ENCODE data around the gene R3HDM2. TPM values are rescaled to one million over a fixed set of nuclear protein-coding genes. Genes with fewer than 3 reads are reported as not detected.
"Not testable (repeated sequence)": the region's sequence is repeated elsewhere in the genome, so short reads cannot be mapped to it uniquely, and the experiment has no call there.

The R3HDM2 gene
- total and polyA plus RNA-seq, 4 experiments from 2014 or later, result 3.9 to 132 (median 71.5) TPM

DNA sequence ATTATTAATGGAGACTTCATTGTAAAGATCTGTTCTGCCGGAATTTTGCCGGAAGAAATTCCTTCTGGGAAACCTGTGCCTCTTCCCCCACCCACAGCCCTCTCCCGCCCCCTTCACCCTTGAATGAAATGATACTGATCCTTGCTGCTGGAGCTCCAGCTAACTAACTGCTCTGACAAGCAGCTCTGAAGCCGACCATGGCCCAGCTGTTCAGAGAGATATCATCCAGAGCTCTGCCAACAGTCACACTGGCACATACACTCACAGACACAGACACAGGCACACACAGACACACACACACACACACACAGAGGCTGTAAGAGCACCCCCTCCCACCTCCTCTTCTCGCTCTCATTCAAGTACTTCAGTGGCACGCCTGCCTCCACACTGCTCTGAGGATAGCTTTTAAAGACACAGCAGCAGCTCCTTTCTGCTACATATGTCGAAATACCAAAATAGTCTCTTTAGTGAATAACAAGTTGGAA, 88.6 kb downstream of the R3HDM2 start:
- H3K27ac Mint-ChIP-seq, result peak overlapping the region in 3 of 7 donors; percentile 24 to 57 (median 51)
- intact Hi-C loops (cut with micrococcal nuclease), result no loop called here

DNA sequence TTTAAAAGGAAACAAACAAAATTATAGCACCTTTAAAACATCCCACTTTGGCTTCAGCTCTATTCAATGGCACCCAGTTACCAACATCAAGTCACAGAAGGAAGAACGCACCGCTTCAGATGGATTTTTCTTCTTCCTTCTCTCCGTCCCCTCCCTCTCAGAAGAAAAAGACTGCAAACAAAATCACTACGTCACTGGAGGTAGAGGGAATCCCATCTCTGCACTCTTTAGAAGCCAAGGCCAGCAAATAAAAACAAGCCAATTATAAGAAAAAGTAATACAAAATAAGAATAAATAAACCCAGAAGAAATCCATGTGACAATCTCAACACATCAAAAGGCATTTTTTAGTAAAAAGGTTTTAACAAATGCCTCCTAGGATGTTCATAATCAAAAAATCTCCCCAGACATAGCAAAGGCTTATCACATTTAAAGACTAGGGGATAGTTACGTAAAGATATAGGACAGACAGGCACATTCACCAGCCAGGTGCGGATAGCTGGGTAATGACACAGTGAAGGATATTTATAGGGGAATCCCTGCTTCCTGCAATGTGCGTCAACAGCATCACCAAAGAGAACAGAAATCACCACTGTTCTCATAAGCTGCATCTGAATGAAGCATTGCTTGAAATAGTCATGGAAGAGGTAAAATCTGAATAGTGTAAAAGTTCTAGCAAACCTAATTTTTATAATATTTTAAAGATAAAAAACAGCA, 89.4 kb downstream of the R3HDM2 start:
- no peaks in the 10 kb centered on the region for H3K9me3 ChIP-seq (ENCODE audit: control insufficient read depth in 1 of 2, low read length in 2 of 2)
- no peak overlapping the region for H3K27ac Mint-ChIP-seq
- no peak overlapping the region for H3K27ac ChIP-seq (ENCODE audit: low read depth, low read length)
- no peaks in the 10 kb centered on the region for H3K4me1 ChIP-seq (ENCODE audit: insufficient read depth, low read length)
- POLR2A ChIA-PET (ENCODE audit: partially characterized antibody), result interaction anchor here (1.9 kb wide), 1 partner anchor 15 kb away, joined by 4 read pairs; no protein-coding TSS in a partner anchor
- no peaks in the 10 kb centered on the region for H3K27me3 ChIP-seq (ENCODE audit: insufficient read depth, low read length)
- H3K4me1 Mint-ChIP-seq, result peaks cover 5 to 21% (median 11%) of the 10 kb centered on the region in 4 donors
- no peaks in the 10 kb centered on the region for H3K36me3 ChIP-seq (ENCODE audit: insufficient read depth, low read length)
- no peak overlapping the region for H3K4me3 Mint-ChIP-seq
- H3K36me3 Mint-ChIP-seq, result peaks cover 37 to 46% of the 10 kb centered on the region in 2 donors
- H3K27me3 Mint-ChIP-seq, result no peaks in the 10 kb centered on the region
- intact Hi-C loops (cut with micrococcal nuclease), result no loop called here
- CTCF ChIA-PET (ENCODE audit: partially characterized antibody), result interaction anchor here (1.4 to 1.7 kb wide), 2 partner anchors 15 to 30 kb away, joined by 3 to 5 read pairs; no protein-coding TSS in a partner anchor
- no peak for DNase-seq
- no peak overlapping the region for H3K4me3 ChIP-seq (ENCODE audit: low read length in 2 of 2)
- peaks cover 0 to 2% (median 0%) of the 10 kb centered on the region in 8 donors for H3K9me3 Mint-ChIP-seq

More for the DNA sequence above, 88.6 kb downstream of the R3HDM2 start:
- Histone ChIP-seq H3K36me3 (ENCODE audit: insufficient read depth, low read length) (no peaks in the 10 kb centered on the region), H3K4me1 (ENCODE audit: insufficient read depth, low read length) (no peaks in the 10 kb centered on the region), H3K4me3 (ENCODE audit: low read length in 2 of 2) (no peak overlapping the region), H3K9me3 (ENCODE audit: control insufficient read depth in 1 of 2, low read length in 2 of 2) (no peaks in the 10 kb centered on the region), H3K27ac (ENCODE audit: low read depth, low read length) (no peak overlapping the region), H3K27me3 (ENCODE audit: insufficient read depth, low read length) (no peaks in the 10 kb centered on the region)
- H3K27me3 Mint-ChIP-seq, result no peaks in the 10 kb centered on the region
- peaks cover 34 to 46% of the 10 kb centered on the region in 2 donors for H3K36me3 Mint-ChIP-seq
- POLR2A ChIA-PET (ENCODE audit: partially characterized antibody), result interaction anchor here (0.7 to 1.9 kb wide), 2 partner anchors 16 to 192 kb away, joined by 3 to 4 read pairs; no protein-coding TSS in a partner anchor
- CTCF ChIA-PET (ENCODE audit: partially characterized antibody), result interaction anchor here (1.4 to 1.7 kb wide), 2 partner anchors 16 to 31 kb away, joined by 3 to 5 read pairs; no protein-coding TSS in a partner anchor
- H3K9me3 Mint-ChIP-seq, result peaks cover 0 to 2% (median 0%) of the 10 kb centered on the region in 8 donors
- no peak for DNase-seq
- H3K4me3 Mint-ChIP-seq, result no peak overlapping the region
- H3K4me1 Mint-ChIP-seq, result peaks cover 6 to 21% (median 11%) of the 10 kb centered on the region in 4 donors

DNA sequence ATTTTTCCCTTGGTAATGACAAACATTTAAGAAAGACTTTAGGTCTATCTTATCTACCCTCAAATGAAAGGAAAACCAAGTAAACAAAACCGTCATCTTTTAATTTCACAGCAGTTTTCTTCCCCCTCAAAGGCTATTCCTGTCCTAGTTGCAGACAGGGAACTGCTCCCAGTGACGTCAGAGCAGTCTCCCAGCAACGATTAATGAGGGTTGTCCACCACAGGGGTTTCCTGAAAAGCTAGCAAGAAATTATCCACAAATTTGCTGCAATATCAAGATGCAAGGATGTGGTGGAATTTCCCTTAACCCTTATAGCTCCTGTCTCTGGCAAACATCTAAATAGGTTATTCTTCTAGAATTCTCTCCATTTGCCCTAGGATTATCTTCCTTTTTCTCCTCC, 90.7 kb downstream of the R3HDM2 start:
- Histone ChIP-seq H3K9me3 (ENCODE audit: control insufficient read depth in 1 of 2, low read length in 2 of 2) (no peaks in the 10 kb centered on the region), H3K36me3 (ENCODE audit: insufficient read depth, low read length) (no peaks in the 10 kb centered on the region), H3K27ac (ENCODE audit: low read depth, low read length) (no peak overlapping the region), H3K4me3 (ENCODE audit: low read length in 2 of 2) (no peak overlapping the region), H3K4me1 (ENCODE audit: insufficient read depth, low read length) (no peaks in the 10 kb centered on the region), H3K27me3 (ENCODE audit: insufficient read depth, low read length) (no peaks in the 10 kb centered on the region)
- ChIA-PET CTCF (ENCODE audit: partially characterized antibody) (interaction anchor here (1.0 to 1.1 kb wide), 2 partner anchors 32 to 126 kb away, joined by 3 read pairs; no protein-coding TSS in a partner anchor), POLR2A (ENCODE audit: partially characterized antibody) (no interaction called here)
- peak overlapping the region in 2 of 7 donors; percentile 60 to 79 for H3K27ac Mint-ChIP-seq
- H3K4me3 Mint-ChIP-seq, result no peak overlapping the region
- H3K4me1 Mint-ChIP-seq, result peaks cover 4 to 17% (median 11%) of the 10 kb centered on the region in 4 donors
- no peak for DNase-seq
- intact Hi-C loops (cut with micrococcal nuclease), result no loop called here
- H3K27me3 Mint-ChIP-seq, result no peaks in the 10 kb centered on the region
- H3K9me3 Mint-ChIP-seq, result peaks cover 0 to 2% (median 0%) of the 10 kb centered on the region in 8 donors
- peaks cover 39 to 44% of the 10 kb centered on the region in 2 donors for H3K36me3 Mint-ChIP-seq

DNA sequence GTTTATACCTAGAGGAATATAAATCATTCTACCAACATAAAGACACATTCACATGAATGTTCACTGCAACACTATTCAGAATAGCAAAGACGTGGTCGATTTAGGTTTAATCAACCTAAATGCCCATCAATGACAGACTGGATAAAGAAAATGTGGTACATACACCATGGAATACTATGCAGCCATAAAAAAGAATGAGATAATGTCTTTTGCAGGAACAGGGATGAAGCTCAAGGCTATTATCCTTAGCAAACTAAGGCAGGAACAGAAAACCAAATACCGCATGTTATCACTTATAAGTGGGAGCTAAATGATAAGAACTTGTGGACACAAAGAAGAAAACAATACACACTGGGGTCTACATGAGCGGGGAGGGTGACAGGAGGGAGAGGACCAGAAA, 94.5 kb downstream of the R3HDM2 start:
- CTCF ChIA-PET (ENCODE audit: partially characterized antibody), result interaction anchor here (0.6 to 1.2 kb wide), 2 partner anchors 29 to 1487 kb away, joined by 3 read pairs; no protein-coding TSS in a partner anchor
- H3K4me1 ChIP-seq (ENCODE audit: insufficient read depth, low read length); H3K27me3 ChIP-seq (ENCODE audit: insufficient read depth, low read length); DNase-seq; H3K27ac Mint-ChIP-seq; H3K27me3 Mint-ChIP-seq; H3K4me3 ChIP-seq (ENCODE audit: low read length in 2 of 2); POLR2A ChIA-PET (ENCODE audit: partially characterized antibody); intact Hi-C loops (cut with micrococcal nuclease); H3K4me3 Mint-ChIP-seq; H3K27ac ChIP-seq (ENCODE audit: low read depth, low read length); H3K4me1 Mint-ChIP-seq; H3K36me3 ChIP-seq (ENCODE audit: insufficient read depth, low read length); H3K9me3 Mint-ChIP-seq; H3K9me3 ChIP-seq (ENCODE audit: control insufficient read depth in 1 of 2, low read length in 2 of 2): not testable (repeated sequence)
- H3K36me3 Mint-ChIP-seq, result peaks cover 29 to 30% of the 10 kb centered on the region in 2 donors

DNA sequence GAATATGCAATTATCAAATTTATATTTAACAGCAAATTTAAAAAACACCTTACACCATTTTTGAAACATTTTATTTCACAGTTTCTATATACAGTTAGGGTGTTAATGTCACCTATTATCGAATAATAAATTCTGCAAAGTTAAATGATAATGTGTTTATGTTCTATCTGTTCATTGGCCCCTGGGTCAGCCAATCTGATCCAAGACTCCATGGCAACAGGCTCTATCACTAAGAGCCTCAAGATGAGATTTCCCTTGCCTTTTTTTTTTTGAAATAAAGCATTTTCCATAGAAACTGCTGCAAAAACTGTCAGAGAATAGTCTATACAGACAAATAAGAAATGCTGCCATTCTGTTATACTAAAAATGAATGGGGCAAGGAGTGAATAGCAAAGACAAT, 96.6 kb downstream of the R3HDM2 start:
- CTCF ChIA-PET (ENCODE audit: partially characterized antibody), result interaction anchor here (1.5 kb wide), 1 partner anchor 19 kb away, joined by 4 read pairs; no protein-coding TSS in a partner anchor
- Histone ChIP-seq H3K4me3 (ENCODE audit: low read length in 2 of 2) (no peak overlapping the region), H3K27ac (ENCODE audit: low read depth, low read length) (no peak overlapping the region), H3K36me3 (ENCODE audit: insufficient read depth, low read length) (no peaks in the 10 kb centered on the region), H3K27me3 (ENCODE audit: insufficient read depth, low read length) (no peaks in the 10 kb centered on the region), H3K9me3 (ENCODE audit: control insufficient read depth in 1 of 2, low read length in 2 of 2) (no peaks in the 10 kb centered on the region), H3K4me1 (ENCODE audit: insufficient read depth, low read length) (no peaks in the 10 kb centered on the region)
- peaks cover 0 to 2% (median 0%) of the 10 kb centered on the region in 8 donors for H3K9me3 Mint-ChIP-seq
- H3K36me3 Mint-ChIP-seq, result peaks cover 29 to 32% of the 10 kb centered on the region in 2 donors
- H3K4me3 Mint-ChIP-seq, result no peak overlapping the region
- H3K27me3 Mint-ChIP-seq, result no peaks in the 10 kb centered on the region
- no peak for DNase-seq
- H3K4me1 Mint-ChIP-seq, result peaks cover 0 to 8% (median 6%) of the 10 kb centered on the region in 4 donors
- intact Hi-C loops (cut with micrococcal nuclease), result no loop called here
- H3K27ac Mint-ChIP-seq, result no peak overlapping the region
- POLR2A ChIA-PET (ENCODE audit: partially characterized antibody), result no interaction called here

DNA sequence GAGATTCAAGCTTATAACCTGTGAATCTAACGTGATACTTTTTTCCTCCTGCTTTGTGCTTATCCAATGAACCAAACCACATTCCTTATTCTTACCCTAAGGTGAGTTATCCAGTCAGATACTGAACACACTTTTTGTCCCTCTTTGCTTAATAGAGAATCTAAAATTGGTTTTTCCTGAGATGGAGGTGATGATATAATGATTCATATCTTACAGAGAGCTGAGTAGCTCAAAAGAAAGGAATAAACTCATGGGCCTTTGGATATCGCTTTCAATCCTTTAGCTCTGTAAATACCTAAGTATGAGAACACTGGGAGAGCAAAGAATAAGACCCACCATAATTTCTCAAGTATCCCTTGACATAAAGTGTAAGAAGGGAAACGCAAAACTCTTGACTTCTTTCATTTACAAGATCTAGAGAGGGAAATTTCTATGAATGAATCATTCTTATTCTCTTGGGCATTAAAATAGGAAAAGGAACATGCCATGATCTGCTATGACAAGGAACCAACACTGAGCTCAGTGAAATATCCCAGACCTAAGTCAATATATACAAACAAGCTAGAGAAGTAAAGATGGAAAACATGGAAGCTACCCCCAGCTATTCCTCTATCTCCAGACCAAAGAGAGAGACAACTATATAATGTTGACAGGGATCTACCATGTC, 98.1 kb downstream of the R3HDM2 start:
- H3K9me3 Mint-ChIP-seq, result peaks cover 0 to 2% (median 0%) of the 10 kb centered on the region in 8 donors
- CTCF ChIA-PET (ENCODE audit: partially characterized antibody), result interaction anchor here (0.7 to 1.0 kb wide), 4 partner anchors 12 to 381 kb away, joined by 3 read pairs; no protein-coding TSS in a partner anchor
- H3K27ac ChIP-seq (ENCODE audit: low read depth, low read length), result no peak overlapping the region

DNA sequence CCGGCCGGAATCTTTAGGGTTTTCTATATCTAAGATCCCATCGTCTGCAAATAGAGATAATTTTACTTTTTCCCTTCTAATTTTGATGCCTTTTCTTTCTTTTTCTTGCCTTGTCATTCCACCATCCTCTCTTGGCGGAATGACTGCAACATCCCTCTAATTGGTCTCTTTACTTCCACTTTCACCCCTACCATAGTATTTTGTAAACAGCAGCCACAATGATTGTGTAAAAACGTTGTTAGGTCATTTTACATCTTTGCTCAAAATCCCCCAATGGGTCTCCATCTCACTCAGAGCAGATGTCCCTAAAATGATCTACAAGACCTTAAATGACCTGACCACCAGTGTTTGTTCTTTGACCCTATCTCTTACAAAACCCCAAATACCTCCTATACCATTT, 99.9 kb downstream of the R3HDM2 start:
- ChIA-PET POLR2A (ENCODE audit: partially characterized antibody) (no interaction called here), CTCF (ENCODE audit: partially characterized antibody) (no interaction called here)
- H3K27me3 ChIP-seq (ENCODE audit: insufficient read depth, low read length), result no peaks in the 10 kb centered on the region
- Mint-ChIP-seq H3K4me3 (no peak overlapping the region), H3K36me3 (peaks cover 25 to 30% of the 10 kb centered on the region in 2 donors), H3K27me3 (no peaks in the 10 kb centered on the region), H3K9me3 (no peaks in the 10 kb centered on the region), H3K27ac (peak overlapping the region in 1 of 7 donors; percentile 24), H3K4me1 (peaks cover 0 to 11% (median 7%) of the 10 kb centered on the region in 4 donors)
- H3K4me3 ChIP-seq (ENCODE audit: low read length in 2 of 2), result no peak overlapping the region
- H3K36me3 ChIP-seq (ENCODE audit: insufficient read depth, low read length), result peaks cover 5% of the 10 kb centered on the region
- DNase-seq, result no peak
- no peaks in the 10 kb centered on the region for H3K9me3 ChIP-seq (ENCODE audit: control insufficient read depth in 1 of 2, low read length in 2 of 2)
- H3K4me1 ChIP-seq (ENCODE audit: insufficient read depth, low read length), result no peaks in the 10 kb centered on the region
- intact Hi-C loops (cut with micrococcal nuclease), result no loop called here
- H3K27ac ChIP-seq (ENCODE audit: low read depth, low read length), result no peak overlapping the region

More for the DNA sequence above, 98.1 kb downstream of the R3HDM2 start:
- H3K4me3 ChIP-seq (ENCODE audit: low read length in 2 of 2), result no peak overlapping the region
- H3K9me3 ChIP-seq (ENCODE audit: control insufficient read depth in 1 of 2, low read length in 2 of 2), result no peaks in the 10 kb centered on the region
- Mint-ChIP-seq H3K27ac (no peak overlapping the region), H3K4me3 (no peak overlapping the region), H3K36me3 (peaks cover 34 to 37% of the 10 kb centered on the region in 2 donors), H3K4me1 (peaks cover 0 to 9% (median 6%) of the 10 kb centered on the region in 4 donors), H3K27me3 (no peaks in the 10 kb centered on the region)
- intact Hi-C loops (cut with micrococcal nuclease), result no loop called here
- no peaks in the 10 kb centered on the region for H3K4me1 ChIP-seq (ENCODE audit: insufficient read depth, low read length)
- DNase-seq, result no peak
- H3K27me3 ChIP-seq (ENCODE audit: insufficient read depth, low read length), result no peaks in the 10 kb centered on the region
- peaks cover under 1% of the 10 kb centered on the region for H3K36me3 ChIP-seq (ENCODE audit: insufficient read depth, low read length)
- POLR2A ChIA-PET (ENCODE audit: partially characterized antibody), result interaction anchor here (0.6 kb wide), 1 partner anchor 23 kb away, joined by 3 read pairs; no protein-coding TSS in a partner anchor
